Superior temporal gyrus (tissue), 1 donor: ENCODE results near the gene ARFIP2.
A peak's percentile ranks its signal among the peaks of the same experiment; 100 is the strongest.

ENCODE experiments used
- DNase-seq: peaks from one replicate; pipeline ENCODE4 v3.0.0-alpha.2; 2016; ENCODE audit errors: extremely low spot score

ARFIP2 gene

GRCh38 chr11:6443269-6444003 is 37.7 kb downstream of the ARFIP2 start:
- DNase-seq = peak; percentile 88

- DNase-seq = no peak
These were observed 38.7 kb downstream of the ARFIP2 start for GRCh38 chr11:6442441-6442840.

GRCh38 chr11:6440906-6441358 is 40.2 kb downstream of the ARFIP2 start, which contains the start of gene HPX:
TSS of gene HPX (minus strand) at chr11:6440987. CDS start at chr11:6440963, 24 bp downstream.
- DNase-seq = no peak

- peak; percentile 83 for DNase-seq
These were observed 42.1 kb downstream of the ARFIP2 start for GRCh38 chr11:6438979-6439571.

- DNase-seq = no peak
These were observed 43.1 kb downstream of the ARFIP2 start for GRCh38 chr11:6437993-6438392.

GRCh38 chr11:6437423-6437822 is 43.7 kb downstream of the ARFIP2 start:
- no peak for DNase-seq

GRCh38 chr11:6433998-6434660 is 47.0 kb downstream of the ARFIP2 start:
- no peak for DNase-seq

GRCh38 chr11:6431861-6432260 is 49.3 kb downstream of the ARFIP2 start:
- DNase-seq = no peak

- DNase-seq = no peak
These were observed 53.6 kb downstream of the ARFIP2 start for GRCh38 chr11:6427516-6427915.
